ENCODE data around the gene OSGIN1.

Gene OSGIN1

DNA sequence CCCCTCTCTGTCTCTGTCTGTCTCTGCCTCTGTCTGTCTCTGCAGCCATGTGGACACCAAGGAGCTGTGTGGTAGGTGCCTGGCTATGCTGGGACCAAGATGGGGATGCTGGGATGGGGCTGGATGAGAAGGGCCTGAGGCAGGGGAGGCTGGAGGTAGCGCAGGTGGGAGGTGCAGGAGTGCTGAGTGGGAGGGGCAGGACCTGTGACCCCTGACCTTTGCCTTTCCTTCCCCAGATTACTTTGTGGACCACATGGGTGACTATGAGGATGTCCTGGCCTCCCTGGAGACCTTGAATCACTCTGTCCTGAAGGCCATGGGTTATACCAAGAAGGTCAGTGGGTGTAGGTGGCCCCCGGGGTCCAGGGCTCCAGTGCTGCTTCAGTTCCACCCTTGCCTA lies 27.8 kb downstream of the OSGIN1 start:
- H3K27ac Mint-ChIP-seq, result no peak overlapping the region
- TF ChIP-seq, protein P1, sequence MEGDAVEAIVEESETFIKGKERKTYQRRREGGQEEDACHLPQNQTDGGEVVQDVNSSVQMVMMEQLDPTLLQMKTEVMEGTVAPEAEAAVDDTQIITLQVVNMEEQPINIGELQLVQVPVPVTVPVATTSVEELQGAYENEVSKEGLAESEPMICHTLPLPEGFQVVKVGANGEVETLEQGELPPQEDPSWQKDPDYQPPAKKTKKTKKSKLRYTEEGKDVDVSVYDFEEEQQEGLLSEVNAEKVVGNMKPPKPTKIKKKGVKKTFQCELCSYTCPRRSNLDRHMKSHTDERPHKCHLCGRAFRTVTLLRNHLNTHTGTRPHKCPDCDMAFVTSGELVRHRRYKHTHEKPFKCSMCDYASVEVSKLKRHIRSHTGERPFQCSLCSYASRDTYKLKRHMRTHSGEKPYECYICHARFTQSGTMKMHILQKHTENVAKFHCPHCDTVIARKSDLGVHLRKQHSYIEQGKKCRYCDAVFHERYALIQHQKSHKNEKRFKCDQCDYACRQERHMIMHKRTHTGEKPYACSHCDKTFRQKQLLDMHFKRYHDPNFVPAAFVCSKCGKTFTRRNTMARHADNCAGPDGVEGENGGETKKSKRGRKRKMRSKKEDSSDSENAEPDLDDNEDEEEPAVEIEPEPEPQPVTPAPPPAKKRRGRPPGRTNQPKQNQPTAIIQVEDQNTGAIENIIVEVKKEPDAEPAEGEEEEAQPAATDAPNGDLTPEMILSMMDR (IDR thresholded peaks at IDR 0.05; ENCODE audit: unreplicated experiment in 3 of 3), result no peak
- peaks cover 17% of the 10 kb centered on the region for H3K36me3 Mint-ChIP-seq (ENCODE audit: low read depth)
- H3K4me3 Mint-ChIP-seq, result no peak overlapping the region
- H3K4me1 Mint-ChIP-seq, result no peaks in the 10 kb centered on the region
- peaks cover 13% of the 10 kb centered on the region for H3K27me3 Mint-ChIP-seq (ENCODE audit: low read depth)
- H3K9me3 Mint-ChIP-seq, result peaks cover 28% of the 10 kb centered on the region

DNA sequence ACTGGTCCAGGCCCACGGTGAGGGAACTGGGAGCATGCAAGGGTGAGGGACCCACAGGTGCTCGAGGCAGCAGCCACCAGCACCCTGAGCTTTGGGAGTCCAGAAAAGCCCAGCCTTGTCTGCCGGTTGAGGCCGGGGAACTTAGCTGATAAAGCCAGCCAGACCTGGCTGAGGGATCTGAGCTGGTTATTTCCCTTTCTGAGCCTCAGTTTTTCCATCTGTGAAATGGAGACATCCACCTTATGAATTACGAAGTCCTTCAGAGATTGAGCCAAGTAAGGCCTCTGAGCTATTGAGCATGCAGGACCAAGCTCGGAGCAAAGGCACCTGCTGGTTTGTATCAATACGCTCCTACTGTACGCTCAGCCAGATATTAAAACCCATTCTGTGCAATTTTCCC lies 28.8 kb downstream of the OSGIN1 start:
- Mint-ChIP-seq H3K27ac (no peak overlapping the region), H3K9me3 (peaks cover 28% of the 10 kb centered on the region), H3K4me3 (no peak overlapping the region), H3K4me1 (no peaks in the 10 kb centered on the region), H3K36me3 (ENCODE audit: low read depth) (peaks cover 17% of the 10 kb centered on the region), H3K27me3 (ENCODE audit: low read depth) (peaks cover 5% of the 10 kb centered on the region)
- TF ChIP-seq, protein P1 (IDR thresholded peaks at IDR 0.05; ENCODE audit: unreplicated experiment in 3 of 3), result no peak

DNA sequence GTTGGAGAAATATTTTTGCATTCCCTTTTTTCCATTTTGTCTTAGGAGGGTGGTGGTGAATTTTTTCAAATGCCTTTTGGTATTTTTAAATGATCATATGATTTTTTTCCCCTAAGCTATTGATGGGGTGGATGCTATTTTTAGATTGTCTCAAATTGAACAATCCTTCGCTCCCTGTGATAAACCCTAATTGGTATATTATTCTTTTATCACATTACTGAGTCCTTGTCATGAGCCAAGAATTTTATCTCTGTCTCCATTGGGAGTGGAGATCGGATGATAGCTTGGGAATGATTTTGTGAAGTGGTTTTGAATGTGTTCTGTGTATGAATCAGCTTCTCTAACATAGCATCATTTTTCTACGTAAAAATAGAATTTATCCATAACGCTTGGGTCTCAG lies 30.5 kb downstream of the OSGIN1 start:
- Mint-ChIP-seq H3K4me3 (no peak overlapping the region), H3K4me1 (no peaks in the 10 kb centered on the region), H3K9me3 (peaks cover 18% of the 10 kb centered on the region), H3K36me3 (ENCODE audit: low read depth) (peaks cover 11% of the 10 kb centered on the region), H3K27ac (no peak overlapping the region), H3K27me3 (ENCODE audit: low read depth) (peaks cover 4% of the 10 kb centered on the region)
- TF ChIP-seq, protein P1 (IDR thresholded peaks at IDR 0.05; ENCODE audit: unreplicated experiment in 3 of 3), result no peak

DNA sequence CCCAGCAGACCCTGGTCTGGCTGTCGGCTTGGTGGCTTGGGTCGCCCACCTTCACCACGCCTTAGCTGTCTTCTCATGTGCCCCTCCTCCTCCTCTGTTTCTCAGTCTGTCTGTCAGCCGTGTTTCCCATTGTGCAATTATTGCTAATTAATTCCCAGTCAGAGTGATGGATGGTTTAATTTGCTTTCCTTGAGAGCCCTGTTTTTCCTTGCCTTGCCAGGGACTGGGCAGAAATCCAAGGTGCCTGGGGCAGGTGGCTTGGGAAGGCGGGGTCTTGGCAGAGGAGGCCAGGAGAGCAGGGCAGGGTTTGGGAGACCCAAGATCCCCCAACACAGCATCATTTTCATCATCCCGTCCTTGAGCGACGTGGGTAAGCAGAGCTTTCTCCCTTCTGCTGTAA lies 36.3 kb downstream of the OSGIN1 start:
- no peaks in the 10 kb centered on the region for H3K9me3 Mint-ChIP-seq

DNA sequence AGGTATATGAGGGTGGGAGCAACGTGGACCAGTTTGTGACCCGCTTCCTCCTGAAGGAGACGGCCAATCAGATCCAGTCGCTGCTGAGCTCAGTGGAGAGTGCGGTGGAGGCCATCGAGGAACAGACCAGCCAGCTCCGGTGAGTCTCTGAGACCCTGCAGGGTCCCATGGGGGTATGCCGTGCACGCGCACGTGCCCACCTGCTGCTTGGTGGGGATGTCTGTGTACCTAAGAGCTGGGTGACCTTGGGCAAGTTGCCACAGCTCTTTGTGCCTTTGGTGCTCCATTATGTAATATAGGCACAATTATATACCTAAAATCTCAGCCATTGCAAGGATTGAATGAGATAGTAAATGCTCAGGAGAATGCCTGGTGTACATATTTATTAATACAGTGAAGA lies 37.5 kb downstream of the OSGIN1 start:
- Mint-ChIP-seq H3K27me3 (ENCODE audit: low read depth) (peaks cover 13% of the 10 kb centered on the region), H3K36me3 (ENCODE audit: low read depth) (no peaks in the 10 kb centered on the region), H3K9me3 (no peaks in the 10 kb centered on the region), H3K27ac (no peak overlapping the region), H3K4me1 (peaks cover 32% of the 10 kb centered on the region), H3K4me3 (no peak overlapping the region)
- TF ChIP-seq, protein P1 (IDR thresholded peaks at IDR 0.05; ENCODE audit: unreplicated experiment in 3 of 3), result no peak

More for the DNA sequence above, 36.3 kb downstream of the OSGIN1 start:
- no peak overlapping the region for H3K4me3 Mint-ChIP-seq
- H3K27me3 Mint-ChIP-seq (ENCODE audit: low read depth), result peaks cover 10% of the 10 kb centered on the region
- no peak overlapping the region for H3K27ac Mint-ChIP-seq
- H3K4me1 Mint-ChIP-seq, result peaks cover 22% of the 10 kb centered on the region
- H3K36me3 Mint-ChIP-seq (ENCODE audit: low read depth), result no peaks in the 10 kb centered on the region
- TF ChIP-seq, protein P1 (IDR thresholded peaks at IDR 0.05; ENCODE audit: unreplicated experiment in 3 of 3), result no peak

DNA sequence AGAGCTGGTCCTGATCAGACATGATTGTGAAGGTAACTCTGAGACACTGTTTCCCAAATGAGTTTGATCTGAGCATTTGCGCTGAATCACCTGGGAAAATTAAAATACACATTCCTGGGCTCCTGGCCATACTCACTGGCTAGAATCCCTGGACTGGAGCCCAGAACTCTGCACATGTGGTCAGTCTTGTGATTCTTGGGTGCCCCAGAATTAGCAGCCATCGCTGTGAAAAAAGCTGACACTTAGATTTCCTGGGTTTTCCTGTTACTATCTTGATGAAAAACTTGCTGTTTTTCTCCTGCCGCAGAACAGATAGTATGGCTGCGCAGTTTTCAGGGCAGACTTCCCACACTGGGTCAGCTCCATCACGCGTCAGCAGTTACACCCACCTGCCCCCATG lies 39.6 kb downstream of the OSGIN1 start:
- Mint-ChIP-seq H3K4me1 (peaks cover 35% of the 10 kb centered on the region), H3K27ac (peak overlapping the region; percentile 73 to 91 (median 76)), H3K27me3 (ENCODE audit: low read depth) (peaks cover 19% of the 10 kb centered on the region), H3K9me3 (no peaks in the 10 kb centered on the region), H3K36me3 (ENCODE audit: low read depth) (no peaks in the 10 kb centered on the region), H3K4me3 (no peak overlapping the region)
- TF ChIP-seq, protein P1 (IDR thresholded peaks at IDR 0.05; ENCODE audit: unreplicated experiment in 3 of 3), result no peak
